B cell (primary cell): ENCODE results near the gene CA9. TPM values are rescaled to one million over a fixed set of nuclear protein-coding genes. Genes with fewer than 3 reads are reported as not detected.

Source experiments
- ATAC-seq: fragments of 200-7000 bp; cut with Tn5 transposase; one replicate; pipeline ENCODE4 v1.10.0; 2021; ENCODE audit warnings: low read depth, mild to moderate bottlenecking, moderate number of reproducible peaks, moderate library complexity
- CTCF ChIA-PET: fragments of 350-600 bp; sonication (Branson Sonifier 250); formaldehyde crosslinking; loops from one replicate; lab custom pipeline; 2021; ENCODE audit warnings: antibody characterized with exemption, inconsistent platforms; lab: Charles Lee
- POLR2A ChIA-PET: fragments of 350-600 bp; sonication (Branson Sonifier 250); formaldehyde crosslinking; loops from one replicate; lab custom pipeline; 2021; ENCODE audit warnings: antibody characterized with exemption; lab: Charles Lee
- DNase-seq: peaks from one replicate; pipeline ENCODE4 v3.0.0; 2013
- H2AFZ ChIP-seq: 2 replicates; pipeline ENCODE4 v1.6.1; 2012; ENCODE audit warnings: mild to moderate bottlenecking, low read depth, low read length; ENCODE audit not compliant: insufficient read depth, poor library complexity, severe bottlenecking
- H3K27ac ChIP-seq, 2 donors: 1 replicate in 1 of 2; 2 replicates in 1 of 2; pipeline ENCODE4 v1.5.1; 2012 to 2013; ENCODE audit warnings: low read length in 2 of 2, mild to moderate bottlenecking in 2 of 2, moderate library complexity in 1 of 2
- H3K27me3 ChIP-seq, 4 experiments: fragments of 200-600 bp in 1 of 4; sonication (generic) in 1 of 4; replicated peaks in 1 of 4; 1 replicate in 2 of 4; 2 replicates in 2 of 4; pipeline versions ENCODE4 v1.6.1 to v1.7.0; 2013 to 2016; ENCODE audit warnings: low read length in 3 of 4, mild to moderate bottlenecking in 2 of 4, mixed read lengths in 1 of 4, moderate library complexity in 1 of 4; ENCODE audit not compliant: insufficient read depth in 4 of 4, control insufficient read depth in 3 of 4; ENCODE audit errors: control extremely low read depth in 1 of 4
- H3K36me3 ChIP-seq, 2 experiments: replicated peaks in 1 of 2; 1 replicate in 1 of 2; 2 replicates in 1 of 2; pipeline versions ENCODE4 v1.6.1 to v1.7.1; 2013; ENCODE audit warnings: low read length in 1 of 2; ENCODE audit not compliant: insufficient read depth in 2 of 2, control insufficient read depth in 1 of 2; ENCODE audit errors: control extremely low read depth in 1 of 2, extremely low read depth in 1 of 2
- H3K4me1 ChIP-seq, 2 donors: fragments of 200-600 bp in 1 of 2; sonication (generic) in 1 of 2; 1 replicate in 1 of 2; 2 replicates in 1 of 2; pipeline versions ENCODE4 v1.5.1 to v1.6.1; 2013 to 2017; ENCODE audit warnings: low read length in 2 of 2; ENCODE audit not compliant: control insufficient read depth in 2 of 2, insufficient read depth in 2 of 2
- H3K4me2 ChIP-seq: replicated peaks from 2 replicates; pipeline ENCODE3; 2012; ENCODE audit warnings: mild to moderate bottlenecking, low read depth, low read length; ENCODE audit not compliant: poor library complexity, severe bottlenecking
- H3K4me3 ChIP-seq, 5 experiments: fragments of 200-600 bp in 1 of 5; sonication (generic) in 1 of 5; 1 replicate in 3 of 5; 2 replicates in 2 of 5; pipeline versions ENCODE4 v1.5.1 to v1.7.0; 2011 to 2016; ENCODE audit warnings: low read length in 4 of 5, mild to moderate bottlenecking in 4 of 5, low read depth in 2 of 5, control low read depth in 1 of 5, moderate library complexity in 1 of 5; ENCODE audit not compliant: insufficient read depth in 1 of 5; ENCODE audit errors: control extremely low read depth in 1 of 5, extremely low read depth in 1 of 5
- H3K79me2 ChIP-seq: fragments of 200-600 bp; sonication (generic); one replicate; pipeline ENCODE4 v1.6.0; 2016; ENCODE audit warnings: low read length; ENCODE audit not compliant: control insufficient read depth, insufficient read depth
- H3K9ac ChIP-seq: fragments of 200-600 bp; sonication (generic); 2 replicates; pipeline ENCODE4 v1.6.1; 2017; ENCODE audit warnings: mild to moderate bottlenecking, low read length, moderate library complexity
- H3K9me3 ChIP-seq, 3 donors: one replicate each; pipeline versions ENCODE4 v1.6.1 to v1.7.1; 2013; ENCODE audit warnings: low read length in 2 of 3; ENCODE audit not compliant: control insufficient read depth in 2 of 3, insufficient read depth in 1 of 3; ENCODE audit errors: control extremely low read depth in 1 of 3
- H4K20me1 ChIP-seq: 2 replicates; pipeline ENCODE4 v1.6.0; 2012; ENCODE audit warnings: mild to moderate bottlenecking, low read length; ENCODE audit not compliant: insufficient read depth, control insufficient read depth, poor library complexity, severe bottlenecking
- H3K27ac Mint-ChIP-seq: one replicate; pipeline ENCODE4 v1.8.0; 2021; ENCODE audit warnings: mixed read lengths
- H3K27me3 Mint-ChIP-seq: one replicate; pipeline ENCODE4 v1.8.0; 2021; ENCODE audit warnings: mixed read lengths
- H3K4me1 Mint-ChIP-seq: one replicate; pipeline ENCODE4 v1.8.0; 2021; ENCODE audit warnings: mixed read lengths
- H3K4me3 Mint-ChIP-seq: one replicate; pipeline ENCODE4 v1.8.0; 2021; ENCODE audit warnings: mixed read lengths
- H3K9me3 Mint-ChIP-seq: one replicate; pipeline ENCODE4 v1.8.0; 2022; ENCODE audit warnings: mixed read lengths; ENCODE audit not compliant: insufficient read depth
- EZH2 ChIP-seq: IDR thresholded peaks from 2 replicates; pipeline ENCODE4 v1.6.1; 2012; ENCODE audit warnings: borderline replicate concordance, low read depth, mild to moderate bottlenecking, moderate library complexity, low read length; ENCODE audit not compliant: insufficient read depth, poor library complexity, severe bottlenecking
- WGBS: methylation state at CpG from one replicate; pipeline ENCODE4 v1.1.5; 2013; ENCODE audit warnings: missing lambda C conversion rate; ENCODE audit not compliant: insufficient coverage; 5-methylcytosine and 5-hydroxymethylcytosine counted together
- intact Hi-C: fragments of 100-400 bp; cut with micrococcal nuclease; formaldehyde crosslinking; loops from one replicate; pipeline ENCODE4 v1.10.0; 2022
- polyA plus RNA-seq: library from polyadenylated mRNA; depleted of rRNA; stranded (reverse); fragments of >200 nt; gene quantifications from 2 replicates; pipeline ENCODE4 v1.2.3, GENCODE V29; 2012
- total RNA-seq, 2 donors: library from RNA; stranded (reverse); fragments of 120-200 nt in 1 of 2; gene quantifications; 1 replicate in 1 of 2; 2 replicates in 1 of 2; pipeline versions ENCODE4 v1.2.3 to v1.2.4, GENCODE V29; 2013 to 2022
- TF ChIP-seq, protein P1 (sequence below): fragments of 200-600 bp; IDR thresholded peaks from one replicate; pipeline ENCODE4 v1.8.0; 2022; ENCODE audit warnings: antibody characterized with exemption, mild to moderate bottlenecking

Gene CA9
- total and polyA plus RNA-seq, 2 donors (not counting 1 experiment from before 2014, with no cell fraction given) = not detected

GRCh38 chr9:35687972-35688557, 14.3 kb downstream of the CA9 start:
- Histone ChIP-seq H3K79me2 (no peaks in the 10 kb centered on the region), H3K9me3 (no peaks in the 10 kb centered on the region), H2AFZ (no peak overlapping the region), H3K4me1 (peaks cover 3 to 17% of the 10 kb centered on the region in 2 donors), H3K4me3 (no peak overlapping the region), H3K4me2 (no peak overlapping the region), H3K36me3 (no peaks in the 10 kb centered on the region), H4K20me1 (no peaks in the 10 kb centered on the region), H3K27ac (no peak overlapping the region), H3K27me3 (no peaks in the 10 kb centered on the region), H3K9ac (no peak overlapping the region)
- TF ChIP-seq EZH2 = no peak
- TF ChIP-seq, protein P1, sequence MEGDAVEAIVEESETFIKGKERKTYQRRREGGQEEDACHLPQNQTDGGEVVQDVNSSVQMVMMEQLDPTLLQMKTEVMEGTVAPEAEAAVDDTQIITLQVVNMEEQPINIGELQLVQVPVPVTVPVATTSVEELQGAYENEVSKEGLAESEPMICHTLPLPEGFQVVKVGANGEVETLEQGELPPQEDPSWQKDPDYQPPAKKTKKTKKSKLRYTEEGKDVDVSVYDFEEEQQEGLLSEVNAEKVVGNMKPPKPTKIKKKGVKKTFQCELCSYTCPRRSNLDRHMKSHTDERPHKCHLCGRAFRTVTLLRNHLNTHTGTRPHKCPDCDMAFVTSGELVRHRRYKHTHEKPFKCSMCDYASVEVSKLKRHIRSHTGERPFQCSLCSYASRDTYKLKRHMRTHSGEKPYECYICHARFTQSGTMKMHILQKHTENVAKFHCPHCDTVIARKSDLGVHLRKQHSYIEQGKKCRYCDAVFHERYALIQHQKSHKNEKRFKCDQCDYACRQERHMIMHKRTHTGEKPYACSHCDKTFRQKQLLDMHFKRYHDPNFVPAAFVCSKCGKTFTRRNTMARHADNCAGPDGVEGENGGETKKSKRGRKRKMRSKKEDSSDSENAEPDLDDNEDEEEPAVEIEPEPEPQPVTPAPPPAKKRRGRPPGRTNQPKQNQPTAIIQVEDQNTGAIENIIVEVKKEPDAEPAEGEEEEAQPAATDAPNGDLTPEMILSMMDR = no peak
- intact Hi-C loops = no loop called here
- H3K9me3 Mint-ChIP-seq = no peaks in the 10 kb centered on the region
- ChIA-PET CTCF (interaction anchor here (0.6 to 7.6 kb wide), 7 partner anchors 7 to 48 kb away, joined by 3 to 82 read pairs (median 3); no protein-coding TSS in a partner anchor), POLR2A (interaction anchor here (0.7 kb wide), 1 partner anchor 9 kb away, joined by 3 read pairs; no protein-coding TSS in a partner anchor)
- DNase-seq (no peak), ATAC-seq (no peak)
- WGBS = no CpG with 5 or more reads among the region's 2 CpGs
- H3K4me3 Mint-ChIP-seq = no peak overlapping the region
- H3K27me3 Mint-ChIP-seq = no peaks in the 10 kb centered on the region
- peaks cover 11% of the 10 kb centered on the region for H3K4me1 Mint-ChIP-seq
- no peak overlapping the region for H3K27ac Mint-ChIP-seq
